CD4-positive, alpha-beta memory T cell (primary cell): ENCODE data around the gene KRTAP2-2. TPM values are rescaled to one million over a fixed set of nuclear protein-coding genes. Genes with fewer than 3 reads are reported as not detected.
"Not testable (repeated sequence)": the region's sequence is repeated elsewhere in the genome, so short reads cannot be mapped to it uniquely, and the experiment has no call there.

Experiments
- CTCF ChIA-PET: fragments of 350-600 bp; sonication (Branson Sonifier 250); formaldehyde crosslinking; loops from one replicate; lab custom pipeline; 2021; ENCODE audit warnings: inconsistent platforms; ENCODE audit not compliant: partially characterized antibody; lab: Charles Lee
- POLR2A ChIA-PET: fragments of 350-600 bp; sonication (Branson Sonifier 250); formaldehyde crosslinking; loops from one replicate; lab custom pipeline; 2021; ENCODE audit not compliant: partially characterized antibody; lab: Charles Lee
- DNase-seq, 5 donors: peaks; one replicate each; pipeline versions ENCODE4 v3.0.0 to v3.0.0-alpha.2; 2020 to 2022; ENCODE audit warnings: mixed read lengths in 1 of 5
- H3K27ac ChIP-seq: one replicate; pipeline ENCODE4 v1.7.0; 2013; ENCODE audit warnings: low read depth, low read length
- H3K27me3 ChIP-seq: 2 replicates; pipeline ENCODE4 v1.7.0; 2013; ENCODE audit warnings: mild to moderate bottlenecking, low read length, moderate library complexity; ENCODE audit not compliant: insufficient read depth
- H3K36me3 ChIP-seq: 2 replicates; pipeline ENCODE4 v1.7.0; 2013; ENCODE audit warnings: mild to moderate bottlenecking, low read length, moderate library complexity; ENCODE audit not compliant: insufficient read depth
- H3K4me1 ChIP-seq: 2 replicates; pipeline ENCODE4 v1.7.0; 2013; ENCODE audit warnings: mild to moderate bottlenecking, low read length, moderate library complexity; ENCODE audit not compliant: insufficient read depth
- H3K4me3 ChIP-seq, 2 donors: one replicate each; pipeline ENCODE4 v1.7.0; 2013; ENCODE audit warnings: low read length in 2 of 2, mild to moderate bottlenecking in 1 of 2
- H3K9me3 ChIP-seq, 2 donors: one replicate each; pipeline ENCODE4 v1.7.0; 2013; ENCODE audit warnings: low read length in 2 of 2, control low read depth in 1 of 2; ENCODE audit not compliant: control insufficient read depth in 1 of 2
- H3K27ac Mint-ChIP-seq, 7 donors: one replicate each; pipeline ENCODE4 v1.8.0; 2020 to 2021; ENCODE audit warnings: mixed read lengths in 7 of 7, mild to moderate bottlenecking in 6 of 7, inconsistent platforms in 3 of 7, moderate library complexity in 3 of 7
- H3K27me3 Mint-ChIP-seq, 2 donors: one replicate each; pipeline ENCODE4 v1.8.0; 2020 to 2021; ENCODE audit warnings: mixed read lengths in 2 of 2
- H3K36me3 Mint-ChIP-seq, 2 donors: one replicate each; pipeline ENCODE4 v1.8.0; 2020 to 2021; ENCODE audit warnings: mixed read lengths in 2 of 2, inconsistent platforms in 1 of 2, mild to moderate bottlenecking in 1 of 2
- H3K4me1 Mint-ChIP-seq, 4 donors: one replicate each; pipeline ENCODE4 v1.8.0; 2020 to 2021; ENCODE audit warnings: mixed read lengths in 4 of 4, mild to moderate bottlenecking in 1 of 4
- H3K4me3 Mint-ChIP-seq, 8 donors: one replicate each; pipeline ENCODE4 v1.8.0; 2020 to 2021; ENCODE audit warnings: mixed read lengths in 8 of 8, mild to moderate bottlenecking in 7 of 8, moderate library complexity in 6 of 8, inconsistent platforms in 3 of 8
- H3K9me3 Mint-ChIP-seq, 8 donors: one replicate each; pipeline ENCODE4 v1.8.0; 2020 to 2021; ENCODE audit warnings: mixed read lengths in 8 of 8, mild to moderate bottlenecking in 5 of 8, inconsistent platforms in 3 of 8, moderate library complexity in 1 of 8
- intact Hi-C: fragments of 100-400 bp; cut with micrococcal nuclease; formaldehyde crosslinking; loops from one replicate; pipeline ENCODE4 v1.15.1; 2023
- polyA plus RNA-seq, 2 donors: library from polyadenylated mRNA; unstranded; fragments of 300-500 nt; fragmentation: Illumina TruSeq; gene quantifications; one replicate each; pipeline ENCODE4 v1.2.3, GENCODE V29; 2021
- total RNA-seq, 2 experiments: library from RNA; stranded (reverse); gene quantifications; one replicate each; pipeline ENCODE4 v1.2.3, GENCODE V29; 2021

Gene KRTAP2-2
- total and polyA plus RNA-seq, 4 experiments from 2014 or later: not detected

- no peak for DNase-seq
- no peaks in the 10 kb centered on the region for H3K4me1 ChIP-seq
- no peaks in the 10 kb centered on the region for H3K36me3 ChIP-seq
- Mint-ChIP-seq H3K27ac (peak within 1 kb of the TSS in 1 of 7 donors; percentile 29), H3K4me1 (peaks cover 0 to 10% (median 5%) of the 10 kb centered on the region in 4 donors), H3K27me3 (peaks cover 15 to 16% of the 10 kb centered on the region in 2 donors), H3K9me3 (peaks cover 0 to 3% (median 1%) of the 10 kb centered on the region in 8 donors), H3K4me3 (peak within 1 kb of the TSS in 1 of 8 donors; percentile 49), H3K36me3 (no peaks in the 10 kb centered on the region)
- POLR2A ChIA-PET: no interaction called here
- no peaks in the 10 kb centered on the region for H3K27me3 ChIP-seq
- no peak within 1 kb of the TSS for H3K4me3 ChIP-seq
- intact Hi-C loops: no loop called here
- H3K9me3 ChIP-seq: no peaks in the 10 kb centered on the region
- CTCF ChIA-PET: no interaction called here
- H3K27ac ChIP-seq: no peak within 1 kb of the TSS
Measured at GRCh38 chr17:41098042-41098441, 43.0 kb upstream of the KRTAP2-2 start, which contains the start of gene KRTAP4-8. Gene KRTAP4-8, minus strand, starts transcription at chr17:41098142. Its CDS starts 58 bp downstream, at chr17:41098084.

- intact Hi-C loops: no loop called here
- H3K27ac Mint-ChIP-seq: no peak overlapping the region
- CTCF ChIA-PET: no interaction called here
Measured at GRCh38 chr17:41096055-41096454, 41.0 kb upstream of the KRTAP2-2 start.

GRCh38 chr17:41088760-41089352 lies 33.8 kb upstream of the KRTAP2-2 start:
- Mint-ChIP-seq H3K9me3 (peaks cover 0 to 10% (median 5%) of the 10 kb centered on the region in 8 donors), H3K27me3 (peaks cover 7 to 11% of the 10 kb centered on the region in 2 donors), H3K27ac (peak overlapping the region in 1 of 7 donors; percentile 25)
- H3K27ac ChIP-seq, H3K9me3 ChIP-seq, H3K36me3 Mint-ChIP-seq, H3K36me3 ChIP-seq, DNase-seq, H3K27me3 ChIP-seq, POLR2A ChIA-PET, H3K4me1 Mint-ChIP-seq, H3K4me1 ChIP-seq, H3K4me3 Mint-ChIP-seq, intact Hi-C loops, CTCF ChIA-PET, H3K4me3 ChIP-seq: not testable (repeated sequence)

More at GRCh38 chr17:41096055-41096454, 41.0 kb upstream of the KRTAP2-2 start:
- H3K27me3 ChIP-seq: no peaks in the 10 kb centered on the region
- H3K36me3 ChIP-seq: no peaks in the 10 kb centered on the region
- POLR2A ChIA-PET: no interaction called here
- no peak for DNase-seq
- no peaks in the 10 kb centered on the region for H3K9me3 ChIP-seq
- Mint-ChIP-seq H3K36me3 (no peaks in the 10 kb centered on the region), H3K4me3 (no peak overlapping the region), H3K27me3 (peaks cover 15 to 16% of the 10 kb centered on the region in 2 donors), H3K9me3 (peaks cover 0 to 10% (median 4%) of the 10 kb centered on the region in 8 donors), H3K4me1 (peaks cover 0 to 10% (median 5%) of the 10 kb centered on the region in 4 donors)
- no peaks in the 10 kb centered on the region for H3K4me1 ChIP-seq
- no peak overlapping the region for H3K27ac ChIP-seq
- H3K4me3 ChIP-seq: no peak overlapping the region

GRCh38 chr17:41084100-41084856 lies 29.2 kb upstream of the KRTAP2-2 start, which contains the start of gene KRTAP4-7:
Gene KRTAP4-7, plus strand, starts transcription at chr17:41084150. Its CDS starts 57 bp downstream, at chr17:41084207.
- H3K9me3 ChIP-seq, H3K9me3 Mint-ChIP-seq, H3K4me1 Mint-ChIP-seq, H3K27me3 ChIP-seq, H3K4me3 ChIP-seq, H3K4me1 ChIP-seq, DNase-seq, H3K36me3 ChIP-seq, H3K4me3 Mint-ChIP-seq, H3K27ac ChIP-seq, intact Hi-C loops, POLR2A ChIA-PET, H3K36me3 Mint-ChIP-seq: not testable (repeated sequence)
- CTCF ChIA-PET: interaction anchor here (1.0 kb wide), 1 partner anchor 564 kb away, joined by 4 read pairs; no protein-coding TSS in a partner anchor
- H3K27ac Mint-ChIP-seq: peak within 1 kb of the TSS in 1 of 7 donors; percentile 65
- H3K27me3 Mint-ChIP-seq: peaks cover 7 to 12% of the 10 kb centered on the region in 2 donors

- H3K27ac ChIP-seq, POLR2A ChIA-PET, H3K36me3 Mint-ChIP-seq, H3K27me3 Mint-ChIP-seq, H3K4me1 Mint-ChIP-seq, H3K27me3 ChIP-seq, H3K27ac Mint-ChIP-seq, CTCF ChIA-PET, H3K4me1 ChIP-seq, intact Hi-C loops, H3K4me3 Mint-ChIP-seq, H3K9me3 ChIP-seq, DNase-seq, H3K36me3 ChIP-seq, H3K4me3 ChIP-seq, H3K9me3 Mint-ChIP-seq: not testable (repeated sequence)
Measured at GRCh38 chr17:41083427-41083826, 28.4 kb upstream of the KRTAP2-2 start.

GRCh38 chr17:41082626-41083025 lies 27.6 kb upstream of the KRTAP2-2 start:
- no peaks in the 10 kb centered on the region for H3K36me3 ChIP-seq
- Mint-ChIP-seq H3K36me3 (no peaks in the 10 kb centered on the region), H3K27me3 (peaks cover 7 to 10% of the 10 kb centered on the region in 2 donors), H3K4me3 (no peak overlapping the region), H3K4me1 (no peaks in the 10 kb centered on the region), H3K9me3 (peaks cover 0 to 2% (median 0%) of the 10 kb centered on the region in 8 donors), H3K27ac (no peak overlapping the region)
- DNase-seq: no peak
- intact Hi-C loops: no loop called here
- no peaks in the 10 kb centered on the region for H3K4me1 ChIP-seq
- H3K9me3 ChIP-seq: no peaks in the 10 kb centered on the region
- H3K27ac ChIP-seq: no peak overlapping the region
- H3K27me3 ChIP-seq: no peaks in the 10 kb centered on the region
- no peak overlapping the region for H3K4me3 ChIP-seq
- CTCF ChIA-PET: no interaction called here
- POLR2A ChIA-PET: no interaction called here

GRCh38 chr17:41076788-41077187 lies 21.8 kb upstream of the KRTAP2-2 start:
- H3K4me1 Mint-ChIP-seq: no peaks in the 10 kb centered on the region
- H3K27ac Mint-ChIP-seq: no peak overlapping the region
- POLR2A ChIA-PET: no interaction called here
- intact Hi-C loops: no loop called here
- peaks cover 3% of the 10 kb centered on the region for H3K27me3 ChIP-seq
- H3K27me3 Mint-ChIP-seq: peaks cover 6 to 12% of the 10 kb centered on the region in 2 donors
- no peaks in the 10 kb centered on the region for H3K9me3 ChIP-seq
- H3K4me3 ChIP-seq: no peak overlapping the region
- H3K4me3 Mint-ChIP-seq: no peak overlapping the region
- DNase-seq: no peak
- H3K9me3 Mint-ChIP-seq: peaks cover 0 to 3% (median 0%) of the 10 kb centered on the region in 8 donors
- H3K27ac ChIP-seq: no peak overlapping the region
- H3K36me3 ChIP-seq: no peaks in the 10 kb centered on the region
- CTCF ChIA-PET: interaction anchor here (1.2 kb wide), 1 partner anchor 246 kb away, joined by 4 read pairs; no protein-coding TSS in a partner anchor
- H3K4me1 ChIP-seq: no peaks in the 10 kb centered on the region
- no peaks in the 10 kb centered on the region for H3K36me3 Mint-ChIP-seq
